HUDEP-2 (cell line): ENCODE measurements around the gene HOXC4.
"Not testable (repeated sequence)": the region's sequence is repeated elsewhere in the genome, so short reads cannot be mapped to it uniquely, and the experiment has no call there.

Experiments used
- DNase-seq, 76 experiments: peaks; one replicate each; lab custom pipeline; 2025; ENCODE audit not compliant: unreplicated experiment in 76 of 76; lab: John Stamatoyannopoulos, UW

Gene HOXC4

GRCh38 chr12:54081581-54082396 is 28.2 kb downstream of the HOXC4 start:
- not testable (repeated sequence) for DNase-seq

GRCh38 chr12:54082397-54082892 is 28.8 kb downstream of the HOXC4 start:
- no peak for DNase-seq

- DNase-seq = not testable (repeated sequence)
Measured at GRCh38 chr12:54088011-54088410, 34.4 kb downstream of the HOXC4 start.

GRCh38 chr12:54089465-54089864 is 35.8 kb downstream of the HOXC4 start:
- not testable (repeated sequence) for DNase-seq

GRCh38 chr12:54090312-54090711 is 36.7 kb downstream of the HOXC4 start:
- DNase-seq = not testable (repeated sequence)

GRCh38 chr12:54092943-54093342 is 39.3 kb downstream of the HOXC4 start:
- not testable (repeated sequence) for DNase-seq

- not testable (repeated sequence) for DNase-seq
Measured at GRCh38 chr12:54095928-54096327, 42.3 kb downstream of the HOXC4 start.

- not testable (repeated sequence) for DNase-seq
Measured at GRCh38 chr12:54098644-54099043, 45.0 kb downstream of the HOXC4 start.

- DNase-seq = not testable (repeated sequence)
Measured at GRCh38 chr12:54100588-54100987, 47.0 kb downstream of the HOXC4 start.

- DNase-seq = not testable (repeated sequence)
Measured at GRCh38 chr12:54102223-54102622, 48.6 kb downstream of the HOXC4 start.

GRCh38 chr12:54103827-54104226 is 50.2 kb downstream of the HOXC4 start:
- not testable (repeated sequence) for DNase-seq
